HG03097 (cell line): ENCODE measurements around the gene COL13A1.

Experiments
- ATAC-seq: cut with Tn5 transposase; IDR thresholded peaks from one replicate; pipeline ENCODE4 v1.9.1; 2021; ENCODE audit not compliant: unreplicated experiment, low FRiP score

Gene COL13A1

DNA sequence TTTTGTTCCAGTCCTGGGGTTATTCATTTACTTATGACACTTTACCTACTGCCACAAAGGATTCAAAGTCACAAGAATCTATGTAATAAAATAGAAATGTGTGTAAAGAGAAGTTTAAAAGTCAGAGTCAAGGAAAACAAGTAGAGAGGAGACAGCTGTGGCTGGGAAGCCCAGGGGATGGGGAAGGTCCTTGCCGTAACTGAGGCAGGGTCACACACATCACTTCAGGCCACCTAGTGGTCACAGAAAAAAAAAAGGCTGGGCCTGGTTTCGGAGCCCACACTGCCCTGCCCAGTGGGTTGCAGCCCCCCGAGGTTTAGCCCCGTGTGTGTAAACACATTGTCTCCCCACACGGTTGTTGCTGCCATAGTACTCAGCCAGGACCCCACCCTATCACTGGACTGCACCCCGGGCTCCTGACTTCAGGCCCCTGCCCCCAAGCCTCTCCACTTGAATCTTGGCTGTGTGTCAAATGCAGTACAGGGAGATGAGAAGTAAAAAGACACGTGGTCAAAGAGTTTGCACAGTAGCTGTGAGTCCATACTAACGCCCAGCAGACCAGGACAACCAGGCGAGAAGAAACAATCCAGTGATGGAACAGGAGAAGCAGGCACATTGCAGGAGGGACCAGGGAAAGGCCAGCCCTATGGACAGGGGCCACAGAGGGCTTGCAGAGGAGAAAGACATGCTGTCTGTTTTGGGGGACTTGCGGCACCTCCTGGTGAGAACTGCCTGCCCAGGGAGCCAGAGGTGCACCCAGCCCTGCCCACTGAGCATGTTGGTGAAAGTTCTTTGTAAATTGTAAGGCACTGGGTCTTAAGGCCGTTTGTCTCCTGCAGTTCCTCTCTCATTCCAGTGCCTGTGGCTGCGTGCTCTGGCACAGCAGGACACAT, 159.5 kb downstream of the COL13A1 start:
- no peak for ATAC-seq

DNA sequence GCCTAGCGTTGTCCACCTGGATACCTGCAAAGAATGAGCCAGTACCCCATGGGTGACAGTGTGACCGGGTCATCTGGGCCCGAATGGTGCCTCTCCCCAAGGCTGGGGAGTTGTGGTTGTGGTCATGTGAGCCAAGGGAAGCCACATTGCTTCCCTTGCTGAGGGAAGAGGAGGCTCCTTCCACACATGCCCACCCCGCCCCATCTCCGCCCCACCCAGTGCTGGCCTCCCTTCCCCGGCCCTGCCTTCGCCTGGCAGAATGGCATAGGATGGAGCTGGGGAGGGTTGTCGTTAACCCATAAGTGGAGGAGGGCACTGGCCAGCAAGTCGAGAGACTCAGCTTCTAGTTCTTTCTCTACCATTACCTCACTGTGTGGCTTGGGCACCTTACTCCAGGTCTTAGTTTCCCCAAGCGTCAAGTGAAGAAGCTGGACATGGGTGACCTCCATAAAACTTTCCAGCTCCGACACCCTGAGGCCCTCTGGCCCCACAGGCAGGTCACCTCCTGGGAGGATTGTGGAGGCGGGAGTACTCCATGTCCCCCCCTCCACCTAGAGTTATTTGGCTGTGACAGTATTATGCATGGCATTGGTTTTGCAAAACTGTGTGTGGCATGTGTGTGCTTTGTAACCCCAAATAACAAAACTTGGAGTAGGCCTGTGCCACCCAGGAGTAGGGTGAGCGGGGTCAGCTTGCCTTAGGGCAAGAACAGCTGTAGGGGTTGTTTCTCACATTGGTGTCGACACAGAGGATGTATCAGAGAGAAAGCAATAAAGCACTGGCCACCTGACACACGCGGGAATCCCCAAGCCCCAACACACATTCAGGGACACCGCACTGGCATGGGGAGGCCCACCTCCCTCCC, 160.4 kb downstream of the COL13A1 start:
- ATAC-seq: no peak

DNA sequence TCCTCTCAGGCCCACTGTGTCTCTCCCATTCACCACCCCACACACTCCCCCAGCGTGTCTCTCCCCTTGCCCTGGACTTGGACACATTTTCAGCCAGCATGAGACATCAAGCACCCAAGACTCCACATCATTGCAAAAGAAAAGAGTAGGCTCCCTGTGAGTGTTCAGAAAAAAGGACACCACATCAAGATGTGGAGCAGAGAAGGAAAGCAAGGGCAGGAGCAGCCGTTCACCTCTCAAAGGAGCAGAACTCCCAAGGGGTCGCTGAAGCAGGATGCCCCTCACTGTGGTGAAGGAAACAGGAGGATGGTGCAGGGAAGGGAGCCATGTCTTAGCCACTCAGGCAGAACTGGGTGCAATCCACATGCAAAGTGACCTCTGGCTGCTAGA, 161.0 kb downstream of the COL13A1 start:
- no peak for ATAC-seq

DNA sequence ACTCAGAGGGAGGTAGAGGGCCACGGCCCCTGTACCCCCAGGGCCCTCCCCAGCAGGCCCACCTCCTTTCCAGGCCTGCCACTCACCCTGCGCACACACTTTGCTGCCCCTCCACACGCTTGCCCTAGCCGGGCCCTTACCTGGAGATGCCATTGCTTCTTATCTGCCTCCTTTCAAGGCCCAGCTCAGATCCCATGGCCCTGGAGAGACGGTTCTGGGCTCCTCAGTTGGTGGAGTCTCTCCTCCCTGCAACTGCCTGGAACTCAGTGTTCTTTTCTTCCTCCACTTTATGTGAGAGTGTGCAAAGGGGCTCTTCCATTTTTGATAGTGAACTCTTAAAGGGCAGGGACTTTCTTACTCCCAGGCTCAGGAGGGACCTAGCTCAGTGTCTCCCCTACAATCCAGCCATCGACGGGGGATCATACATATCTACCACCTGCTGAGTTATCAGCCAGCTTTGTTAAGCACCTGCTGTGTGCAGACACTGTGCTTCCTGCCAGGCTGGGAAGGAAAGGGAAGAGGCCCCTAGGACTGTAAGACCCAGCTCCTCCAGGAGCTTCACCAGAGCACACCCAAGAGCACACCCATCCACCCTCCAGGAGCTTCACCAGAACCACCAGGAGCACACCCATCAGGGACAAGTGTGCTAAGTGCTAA, 161.6 kb downstream of the COL13A1 start:
- no peak for ATAC-seq

DNA sequence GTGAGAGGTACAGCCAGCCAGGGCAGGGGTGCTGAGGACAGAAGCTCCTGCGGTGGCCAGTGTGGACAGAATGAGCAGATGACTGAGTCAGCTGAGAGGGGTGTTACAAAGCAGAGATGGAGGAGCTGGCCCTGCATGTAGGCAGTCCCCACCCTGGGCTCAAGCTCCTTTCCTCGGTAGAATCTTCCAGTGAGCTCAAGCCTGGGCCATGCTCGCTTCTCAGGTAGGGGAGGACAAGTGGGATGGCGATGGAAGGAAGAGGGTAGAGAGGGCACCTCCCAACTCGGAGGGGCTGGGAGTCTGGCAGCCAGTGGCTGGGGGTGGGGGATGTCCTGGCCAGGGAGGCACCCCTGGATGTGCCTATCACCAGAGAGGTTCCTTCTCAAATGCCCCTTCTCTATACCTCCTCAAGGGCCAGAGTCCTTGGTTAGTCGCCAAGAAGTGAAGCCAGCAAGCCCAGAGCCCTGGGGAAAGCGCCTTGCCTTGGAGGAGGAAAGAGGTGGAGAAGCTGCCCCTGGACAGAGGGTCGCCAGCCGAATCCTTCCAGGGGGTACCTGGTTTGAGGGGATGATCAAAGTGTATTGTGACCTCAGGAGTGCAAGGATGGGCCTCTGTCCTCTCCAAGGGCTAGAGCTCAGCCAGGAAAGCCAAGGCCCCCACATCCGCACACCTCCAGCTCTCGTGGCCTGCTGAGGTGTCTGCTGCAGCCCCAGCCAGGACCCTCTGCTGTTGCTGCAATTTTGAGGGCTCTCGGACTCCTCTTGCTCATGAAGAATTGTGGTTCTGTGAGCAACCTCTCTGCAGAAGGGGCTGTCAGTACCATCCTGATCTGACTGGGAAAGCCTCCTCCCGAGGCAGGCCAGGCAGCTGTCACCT, 162.4 kb downstream of the COL13A1 start:
- no peak for ATAC-seq

DNA sequence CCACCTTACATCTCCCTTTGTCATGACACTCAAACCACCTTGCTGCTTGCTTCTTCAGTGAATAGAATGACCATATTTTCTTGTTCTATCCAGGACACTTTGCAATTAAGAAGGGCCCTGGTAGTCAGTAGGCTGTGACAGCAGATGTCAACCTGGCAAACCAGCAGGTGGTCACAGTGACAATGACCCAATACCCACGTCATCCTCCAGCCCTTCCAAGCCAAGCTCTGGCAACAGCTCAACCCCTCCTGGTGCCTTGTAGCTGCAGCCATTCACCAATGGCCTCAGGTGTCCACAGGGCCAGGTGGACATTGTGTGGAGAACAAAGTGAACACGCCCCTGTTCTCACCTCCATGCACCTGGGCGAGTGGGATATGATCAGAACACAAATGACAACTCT, 163.4 kb downstream of the COL13A1 start:
- ATAC-seq: no peak

DNA sequence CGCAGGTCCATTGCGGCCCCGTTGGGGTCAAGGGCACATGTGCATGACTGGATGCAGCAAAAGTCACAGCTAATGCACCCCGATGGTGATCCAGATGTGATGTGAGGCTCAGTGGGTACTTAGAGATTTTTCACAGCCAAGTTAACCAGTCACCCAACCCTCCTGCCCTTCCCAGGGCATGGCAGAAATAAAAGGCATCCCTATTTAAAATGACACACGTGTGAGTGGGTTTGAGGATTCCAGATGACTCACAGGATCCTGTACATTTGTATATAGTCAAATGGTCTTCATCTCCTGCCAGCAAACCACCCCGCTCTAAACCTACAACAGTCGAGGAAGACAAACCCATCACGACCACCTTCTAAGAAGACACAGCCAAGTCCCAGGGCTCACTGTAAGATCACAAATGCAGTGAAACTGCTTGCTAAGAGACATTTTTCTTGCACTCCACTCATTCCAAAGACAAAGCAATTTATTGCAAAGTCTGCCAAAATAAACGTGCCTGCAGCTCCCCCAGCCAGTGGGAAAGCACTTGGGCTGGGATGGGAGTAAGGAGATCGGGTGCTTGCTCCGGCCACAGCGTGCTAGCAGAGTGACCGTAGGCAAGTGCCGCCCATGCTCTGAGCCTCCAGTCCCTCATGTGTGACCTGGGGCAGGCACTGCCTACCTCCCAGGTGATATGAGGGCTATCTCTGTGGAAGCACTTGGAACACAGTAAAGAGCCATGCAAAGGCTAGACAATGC, 164.4 kb downstream of the COL13A1 start:
- no peak for ATAC-seq

DNA sequence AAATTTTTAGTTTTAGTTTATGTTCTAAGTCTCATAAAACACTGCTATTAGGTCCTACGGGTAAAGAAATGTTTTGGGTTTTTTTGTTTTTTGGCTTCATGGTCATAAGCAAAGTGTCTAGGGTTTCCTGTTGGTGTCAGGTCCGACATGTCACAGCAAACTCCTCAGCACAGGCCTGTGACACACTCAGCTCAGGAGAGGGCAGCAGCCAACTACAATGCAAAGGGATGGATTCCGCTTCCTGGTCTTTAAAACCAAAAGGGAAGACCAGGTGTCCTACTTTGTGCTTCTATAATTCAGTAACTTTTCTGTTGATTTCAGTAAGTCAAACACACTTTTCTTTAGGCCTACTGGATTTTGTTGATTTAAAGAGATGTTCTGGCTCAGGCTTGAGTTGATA, 167.1 kb downstream of the COL13A1 start:
- no peak for ATAC-seq

DNA sequence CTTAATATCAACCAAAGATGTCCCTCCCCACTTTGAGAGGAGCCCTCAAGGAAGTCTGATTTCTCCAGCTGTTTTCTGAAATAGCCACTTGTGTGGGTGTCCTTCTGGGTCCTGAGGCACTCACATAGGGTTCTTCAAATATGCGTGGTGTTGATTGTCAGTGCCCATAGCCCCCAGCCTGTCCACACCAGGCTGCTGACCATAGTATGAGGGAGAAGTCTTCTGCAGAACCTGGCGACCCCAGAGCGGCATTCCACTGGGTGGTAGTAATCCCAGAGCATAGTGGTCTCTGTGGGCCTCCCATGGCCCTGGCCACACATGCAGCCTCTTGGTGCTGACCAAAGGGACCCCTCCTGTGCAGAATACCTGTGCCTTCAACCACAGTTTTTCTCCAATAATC, 168.3 kb downstream of the COL13A1 start:
- no peak for ATAC-seq

DNA sequence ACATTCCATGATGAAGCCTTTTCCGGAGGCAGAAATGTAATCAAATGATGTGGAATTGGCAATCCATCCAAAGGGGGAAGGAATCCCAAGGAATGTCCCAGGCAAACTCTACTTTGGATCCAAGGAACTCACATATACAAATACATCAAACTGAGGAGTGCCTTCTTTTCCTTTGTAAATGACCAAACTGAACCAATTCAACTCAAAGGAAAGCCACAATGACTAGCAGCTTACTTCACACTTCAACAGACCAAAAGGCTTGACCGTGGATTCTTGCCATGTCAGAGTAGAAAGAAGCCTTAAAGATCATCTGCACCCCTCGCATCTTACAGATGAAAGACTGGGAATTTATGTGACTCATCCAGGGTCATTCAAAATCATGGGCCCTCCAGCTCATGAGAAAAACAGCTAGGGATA, 171.3 kb downstream of the COL13A1 start:
- ATAC-seq: no peak

DNA sequence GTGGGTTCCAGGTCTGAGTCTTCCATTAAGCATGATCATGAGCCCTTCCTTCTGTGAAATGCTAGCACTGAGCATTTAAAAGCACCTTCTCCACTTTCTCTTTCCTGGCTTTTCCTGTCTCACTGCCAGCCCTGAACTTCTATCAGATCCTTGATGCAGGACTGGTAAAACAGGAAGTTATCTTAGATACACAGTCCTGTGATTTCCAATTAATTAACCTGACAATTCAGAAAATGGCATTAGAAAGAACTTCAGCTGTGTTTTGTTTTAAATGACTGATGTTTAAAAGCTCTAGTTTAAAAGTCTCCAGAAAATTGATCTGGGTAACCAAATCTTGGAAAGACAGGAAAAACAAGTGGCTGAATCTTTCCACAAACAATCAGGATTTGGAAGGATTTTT, 172.0 kb downstream of the COL13A1 start:
- ATAC-seq: no peak

DNA sequence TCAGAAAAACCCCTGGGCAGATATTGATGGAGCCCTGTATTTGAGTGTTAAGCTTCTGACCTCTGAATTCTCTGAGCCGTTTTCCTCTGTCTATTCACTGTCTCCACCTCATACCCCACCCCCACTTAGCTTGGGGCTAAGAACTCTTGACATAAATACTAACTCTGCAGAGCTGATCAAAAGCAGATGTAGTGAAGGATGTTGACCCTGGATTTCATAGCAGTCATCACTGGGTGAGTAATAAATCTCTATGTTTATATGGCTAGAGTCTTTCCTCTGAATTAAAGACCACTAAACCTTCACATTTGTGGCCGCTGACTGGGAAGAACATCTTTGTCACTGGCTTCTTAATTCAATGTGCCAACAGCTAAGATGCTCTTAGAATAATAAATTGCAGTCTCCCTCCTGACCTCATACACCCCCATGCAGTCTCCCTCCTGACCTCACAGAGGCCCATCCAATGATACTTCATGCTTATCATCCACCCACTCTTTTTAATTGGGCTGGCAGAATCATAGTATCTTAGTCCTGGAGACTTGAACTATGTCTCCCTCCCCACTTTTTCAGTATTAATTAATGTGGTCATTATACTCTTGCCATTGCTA, 172.9 kb downstream of the COL13A1 start:
- no peak for ATAC-seq

DNA sequence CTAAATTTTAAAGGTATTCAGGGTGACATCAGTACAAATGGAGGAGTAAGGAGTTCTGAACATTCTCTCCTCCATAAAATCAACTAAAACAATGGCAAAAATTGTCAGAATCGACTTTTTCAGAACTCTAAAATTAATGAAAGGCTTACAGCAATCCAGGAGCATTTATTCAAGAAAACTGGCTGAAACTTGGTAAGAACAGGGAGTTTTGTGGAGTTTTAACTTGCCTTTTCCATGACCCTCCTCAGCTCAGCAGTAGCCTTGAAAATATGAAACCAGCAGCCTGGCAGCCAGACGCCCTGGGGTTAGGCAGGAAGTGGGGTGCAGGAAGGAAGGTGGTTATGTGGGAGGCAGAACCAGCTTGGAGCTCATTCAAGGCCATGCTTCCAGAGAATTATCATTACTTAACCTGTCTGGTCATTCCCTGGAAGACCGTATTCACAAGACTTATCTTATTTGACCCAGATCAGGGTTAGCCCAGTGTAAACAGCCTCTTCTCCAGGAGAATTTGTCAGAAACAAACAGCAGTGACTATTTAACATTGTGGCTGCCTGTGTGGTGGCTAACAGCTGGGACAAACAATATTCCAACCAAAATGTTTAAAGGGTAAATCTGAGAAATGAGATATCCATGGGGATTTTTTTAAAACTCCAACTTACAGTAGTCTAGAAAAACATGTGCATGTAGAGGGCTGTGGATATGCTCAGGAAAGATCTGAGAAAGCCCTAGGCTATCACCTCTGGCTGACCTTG, 175.3 kb downstream of the COL13A1 start:
- ATAC-seq: no peak

DNA sequence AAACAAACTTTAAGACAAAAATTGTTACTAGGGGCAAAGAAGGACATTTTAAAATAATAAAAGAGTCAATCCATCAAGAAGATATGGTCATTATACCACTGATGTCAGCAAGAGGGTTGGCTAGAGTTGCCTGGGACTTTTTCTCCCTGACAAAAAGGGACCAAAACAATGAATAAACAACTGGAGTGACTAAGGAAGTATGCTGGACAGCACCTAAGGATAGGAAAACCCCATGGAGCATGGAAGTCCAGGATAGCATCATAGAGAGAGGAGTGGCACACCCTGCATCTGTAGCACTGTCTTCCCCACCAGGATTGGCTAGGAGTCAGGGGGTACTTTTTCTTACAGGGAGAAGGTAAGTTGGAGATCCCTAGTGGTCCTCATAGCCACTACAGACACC, 177.5 kb downstream of the COL13A1 start:
- no peak for ATAC-seq

DNA sequence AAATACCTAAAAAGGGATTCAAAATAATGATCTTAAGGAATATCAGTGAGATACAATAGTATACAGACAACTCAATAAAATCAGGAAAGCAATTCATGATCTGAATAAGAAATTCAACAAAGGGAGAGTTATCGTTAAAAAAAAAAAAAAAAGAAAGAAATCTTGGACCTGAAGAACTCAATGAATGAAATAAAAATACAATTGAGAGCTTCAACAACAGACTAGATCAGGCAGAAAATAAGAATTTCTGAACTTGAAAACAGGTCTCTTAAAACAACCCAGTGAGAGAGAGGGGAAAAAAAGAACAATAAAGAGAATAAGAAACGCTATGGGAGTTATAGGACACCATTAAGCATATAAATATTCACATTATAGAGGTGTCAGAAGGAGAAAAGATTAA, 179.0 kb downstream of the COL13A1 start:
- ATAC-seq: no peak

DNA sequence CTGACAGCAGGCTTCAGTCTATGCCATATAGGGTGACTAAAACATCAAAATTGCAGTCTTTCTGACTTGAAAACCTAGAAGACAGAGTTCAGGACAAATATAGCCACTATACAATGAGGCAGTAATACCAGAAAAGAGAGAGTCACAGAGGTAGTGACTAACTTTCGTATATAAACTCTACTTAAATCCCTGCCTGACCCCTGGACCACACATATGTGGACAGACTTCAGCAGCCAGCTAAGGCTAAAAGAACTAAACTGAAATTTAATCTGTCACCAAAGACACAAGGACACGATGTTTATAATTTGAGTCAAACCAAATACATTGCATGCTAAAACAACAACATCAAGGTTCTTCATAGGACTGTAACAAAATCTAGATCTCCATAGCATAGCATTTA, 186.4 kb downstream of the COL13A1 start:
- ATAC-seq: no peak

DNA sequence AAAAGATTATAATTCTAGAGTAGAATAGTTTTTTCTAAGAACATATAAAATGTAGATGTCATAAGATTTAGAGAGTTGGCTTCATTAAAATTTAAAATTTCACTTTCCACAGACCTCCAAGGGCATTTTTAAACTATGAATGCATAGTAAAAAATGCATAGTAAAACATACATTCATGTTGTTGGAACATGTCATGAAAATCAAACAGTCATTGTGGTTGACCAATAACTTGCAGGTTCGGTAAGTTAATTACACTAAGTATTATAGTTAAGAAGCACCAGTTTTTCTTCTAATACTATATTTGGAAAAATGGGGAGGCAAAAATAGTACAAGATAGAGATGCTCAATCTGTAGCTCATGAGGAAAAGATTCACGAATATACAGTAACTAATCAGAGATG, 189.4 kb downstream of the COL13A1 start:
- no peak for ATAC-seq

DNA sequence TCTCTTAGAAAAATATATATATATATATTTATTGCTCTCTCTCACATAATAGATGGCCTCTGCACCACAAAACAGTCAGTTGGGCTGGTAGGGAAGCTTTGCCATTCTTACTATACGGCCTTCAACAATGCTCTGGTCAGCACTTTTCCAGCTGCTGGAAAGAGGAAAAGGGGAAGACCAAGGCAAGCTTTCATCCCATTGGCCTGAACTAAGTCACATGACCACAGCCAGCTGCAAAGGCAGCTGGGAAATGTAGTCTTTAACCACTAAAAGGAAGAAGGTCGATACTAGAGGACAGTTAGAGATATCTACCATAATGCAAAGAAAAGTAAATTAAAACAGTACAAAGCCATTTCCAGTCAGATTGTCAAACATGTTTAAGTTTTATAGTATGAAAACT, 192.6 kb downstream of the COL13A1 start:
- no peak for ATAC-seq
